NCI-H1694 treated with DMSO at 0.1 percent for 48 hours (cell line): Measurements from ENCODE around the gene TBX5.

Source experiments
- DNase-seq: peaks from one replicate; lab custom pipeline; 2025; lab: John Stamatoyannopoulos, UW

The TBX5 gene

DNA sequence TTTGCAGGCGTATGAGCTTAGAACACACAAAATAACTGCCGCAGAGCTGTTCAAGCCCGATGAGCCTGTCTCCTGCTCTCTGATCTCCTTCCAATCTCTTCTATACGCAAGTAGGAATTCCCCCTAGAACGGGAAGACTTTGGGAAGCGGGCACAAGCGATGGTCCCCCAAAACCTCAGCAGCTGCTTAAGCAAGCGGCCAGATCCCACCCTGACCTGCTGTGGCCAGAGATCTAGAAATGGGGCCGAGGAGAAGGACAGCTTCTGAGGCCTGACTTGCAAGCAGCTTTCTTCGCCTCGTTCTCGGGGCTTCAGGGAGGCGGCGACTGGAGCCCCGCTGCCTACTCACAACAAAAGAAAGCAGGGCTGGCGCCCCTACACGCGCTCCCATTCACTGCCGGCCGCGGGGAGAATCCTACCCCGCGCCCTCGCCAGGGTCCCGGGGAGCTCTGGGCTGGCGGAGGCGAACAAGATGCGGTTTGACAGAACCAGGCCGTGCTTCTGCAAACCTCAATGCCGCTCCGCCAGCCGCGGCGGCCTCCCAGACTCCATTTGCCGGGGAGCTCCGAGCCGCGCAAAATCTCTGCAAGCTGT is 922 bp downstream of the TBX5 start:
- DNase-seq = no peak

DNA sequence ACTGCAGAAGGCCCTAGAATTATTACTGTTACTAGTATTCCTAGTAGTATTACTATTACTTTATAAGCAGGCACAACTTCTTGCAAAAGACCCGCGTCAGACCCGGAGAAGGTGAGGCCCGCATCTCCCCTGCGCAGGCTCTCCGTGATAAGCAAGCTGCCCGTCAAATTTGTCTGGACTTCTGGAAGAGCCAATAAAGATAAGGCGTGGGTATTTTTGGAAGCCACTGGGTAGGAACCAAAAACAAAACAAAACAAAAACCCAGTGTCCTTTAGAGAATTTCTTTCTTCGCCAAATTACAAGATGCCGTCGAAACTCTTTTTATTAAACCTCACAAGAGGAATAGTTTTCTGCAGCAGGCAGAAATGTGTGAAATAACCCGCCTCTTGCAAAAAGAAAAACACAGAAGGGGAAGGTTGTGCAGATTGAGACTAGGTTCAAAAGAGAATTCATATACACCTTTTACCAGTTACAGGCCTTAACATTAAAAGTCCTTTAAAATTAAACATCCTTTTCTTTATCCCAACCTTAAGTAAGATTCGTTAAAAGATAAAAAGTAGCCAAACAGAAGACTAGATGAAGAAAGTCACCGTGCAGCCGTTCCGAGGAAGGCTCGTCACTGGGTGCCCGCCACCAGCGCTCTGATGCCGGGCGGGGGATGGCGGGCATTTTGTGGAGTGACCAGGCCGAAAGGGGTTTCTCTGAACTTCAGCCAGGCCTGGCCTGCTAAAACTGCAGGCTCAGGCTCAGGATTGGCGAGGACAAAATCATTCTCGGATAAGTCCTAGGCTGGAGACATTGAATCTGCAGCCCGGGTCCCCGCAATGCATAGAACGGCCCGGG is 1.6 kb downstream of the TBX5 start:
- no peak for DNase-seq

DNA sequence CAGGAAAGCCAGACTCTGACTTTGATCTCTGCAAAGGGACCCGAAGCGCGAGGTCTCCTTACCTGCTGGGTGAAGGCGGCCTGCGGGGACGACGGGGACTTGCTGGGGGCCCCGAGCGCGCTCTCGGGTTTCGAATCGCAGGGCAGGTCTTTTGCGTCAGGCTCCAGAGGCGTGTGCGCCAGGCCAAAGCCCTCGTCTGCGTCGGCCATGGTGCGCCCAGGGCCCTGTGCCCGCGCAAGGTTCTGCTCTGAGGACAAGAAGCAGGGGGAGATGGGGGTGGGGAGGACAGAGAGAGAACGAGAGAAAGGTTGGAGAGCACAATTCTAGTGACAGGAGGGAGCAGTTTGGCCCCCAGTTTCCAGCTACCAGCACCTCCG is 2.3 kb downstream of the TBX5 start:
- DNase-seq = no peak

DNA sequence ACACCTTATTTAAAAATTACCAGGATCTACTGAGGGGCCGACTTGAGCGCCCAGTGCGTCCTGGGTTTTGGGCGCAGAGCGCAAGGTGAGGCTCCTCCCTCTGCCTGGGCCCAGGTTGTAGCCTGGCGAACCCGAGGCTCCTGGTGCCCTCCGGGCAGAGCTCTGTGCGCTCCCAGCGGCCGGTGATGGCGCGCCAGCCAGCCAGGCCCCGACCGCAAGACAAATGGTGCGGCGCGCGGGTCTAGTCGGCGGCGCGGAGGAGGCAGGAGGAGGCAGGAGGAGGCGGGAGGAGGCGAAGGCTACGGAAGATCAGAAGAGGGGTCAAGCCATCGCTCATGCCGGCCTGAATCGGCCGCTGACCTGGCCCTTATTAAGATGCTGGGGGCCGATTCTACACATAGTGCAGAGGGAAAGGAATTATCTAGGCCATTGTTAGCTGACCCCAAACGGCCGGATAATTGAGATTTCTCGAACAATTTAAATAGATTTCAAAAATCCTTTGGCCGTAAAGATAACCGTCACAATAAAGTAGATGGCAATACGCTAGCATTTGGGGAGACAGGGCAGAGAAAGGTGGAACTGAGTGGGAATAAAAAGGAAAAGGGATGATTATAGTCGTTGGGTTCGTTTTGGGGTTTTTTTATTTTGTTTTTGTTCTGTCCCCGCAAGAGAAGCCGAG is 2.8 kb downstream of the TBX5 start:
- no peak for DNase-seq

DNA sequence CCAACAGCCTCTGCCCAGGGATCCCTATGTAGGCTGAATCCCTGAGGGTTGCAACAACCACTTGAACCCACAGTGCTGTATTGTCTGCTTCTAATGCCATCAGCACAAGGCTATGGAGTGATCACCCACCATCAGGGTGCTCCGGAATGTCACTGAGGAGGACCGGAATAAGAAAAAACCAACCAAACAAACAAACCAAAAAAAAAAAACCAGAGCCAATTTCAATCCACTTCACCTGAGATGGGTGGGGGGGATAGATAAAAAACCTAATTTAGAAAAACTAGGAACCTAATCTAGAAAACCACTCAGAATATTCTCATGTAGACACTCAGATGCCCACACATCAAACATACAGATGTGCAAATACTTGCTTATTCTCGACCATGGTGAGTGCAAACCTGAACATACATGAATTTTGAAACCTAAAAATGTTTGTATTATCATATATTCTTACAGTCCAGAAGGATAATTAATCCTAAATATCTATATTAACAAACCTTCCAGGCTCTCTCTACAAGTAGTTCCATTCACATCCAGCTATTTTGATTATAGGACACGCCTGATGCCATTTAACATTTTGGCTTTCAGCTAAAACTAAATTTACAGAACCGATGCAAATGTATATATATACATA is 3.7 kb downstream of the TBX5 start:
- no peak for DNase-seq

DNA sequence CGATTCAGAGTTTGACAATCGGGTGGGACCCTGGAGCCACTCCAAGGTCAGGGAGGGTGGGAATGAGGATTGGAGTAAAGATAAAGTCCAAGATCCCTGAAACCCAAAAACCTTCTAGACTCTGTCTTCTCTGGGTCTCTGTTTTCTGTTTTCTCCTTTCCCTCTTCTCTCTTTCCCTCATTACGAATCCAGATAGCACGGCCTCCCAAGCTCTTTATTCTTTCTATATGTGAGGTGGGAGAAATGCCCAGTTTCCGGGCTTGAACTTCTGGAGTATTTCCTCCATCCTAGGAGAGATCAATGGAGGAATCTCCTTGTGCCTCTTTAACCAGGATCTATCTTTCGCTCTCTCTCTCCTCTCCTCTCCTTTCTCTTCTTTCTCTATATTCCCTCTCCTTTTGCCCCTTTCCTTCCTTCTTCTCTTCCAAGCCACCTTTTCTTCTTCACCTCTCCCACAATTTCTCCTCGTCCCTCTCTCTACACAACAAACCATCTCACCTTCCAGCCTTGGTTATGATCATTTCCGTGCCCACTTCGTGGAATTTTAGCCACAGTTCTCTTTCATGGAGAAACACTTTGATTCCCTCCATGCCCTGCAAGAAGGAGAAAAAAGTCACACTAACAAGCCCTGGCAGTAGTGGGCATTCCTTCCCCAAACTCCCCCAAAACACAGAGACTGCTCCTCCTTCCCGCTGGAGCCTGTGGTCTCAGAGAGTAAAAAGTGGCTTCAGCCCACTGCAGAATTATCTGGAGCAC is 4.4 kb downstream of the TBX5 start:
- DNase-seq = no peak

DNA sequence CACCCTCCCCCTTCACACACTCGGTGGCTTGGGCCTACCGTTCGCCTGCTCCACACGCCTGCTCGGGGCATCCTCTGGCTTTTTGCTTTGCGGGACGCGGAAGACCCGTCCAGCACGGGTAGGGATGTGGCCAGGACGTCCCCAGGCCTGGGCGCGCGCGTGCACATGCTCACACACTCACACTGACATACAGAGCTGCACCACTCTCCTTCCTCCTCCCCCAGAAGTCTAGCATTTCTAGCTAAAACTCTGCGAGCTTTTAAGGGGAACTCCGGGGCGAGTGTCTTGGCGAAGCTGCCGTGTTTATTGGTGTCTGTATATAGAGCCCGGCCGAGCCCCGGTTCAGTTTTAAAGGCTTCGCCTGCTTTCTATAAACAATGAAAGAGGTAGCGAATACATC is 5.0 kb downstream of the TBX5 start:
- DNase-seq = no peak

DNA sequence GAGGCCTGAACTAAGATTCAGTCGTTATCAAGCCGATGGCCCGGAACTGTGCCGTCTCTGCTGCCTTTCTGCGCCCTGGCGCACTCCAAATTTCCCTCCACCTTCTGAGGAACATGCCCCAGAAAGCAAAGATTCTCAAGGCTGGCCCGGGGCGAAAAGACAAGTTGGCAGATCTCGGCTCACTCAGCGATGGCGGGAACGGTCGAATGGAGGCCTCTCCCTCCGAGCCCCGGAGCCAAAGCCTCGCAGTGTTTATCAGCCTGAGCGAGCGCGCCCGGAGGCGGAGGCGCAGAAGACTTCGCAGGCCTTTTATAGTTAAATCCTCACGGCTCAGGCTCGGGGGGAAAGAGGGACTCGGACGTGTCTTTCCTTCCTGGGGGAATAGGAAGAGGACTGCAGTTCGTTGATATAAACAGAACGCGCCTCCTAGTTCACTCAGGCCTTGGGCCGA is 5.6 kb downstream of the TBX5 start:
- DNase-seq = no peak

DNA sequence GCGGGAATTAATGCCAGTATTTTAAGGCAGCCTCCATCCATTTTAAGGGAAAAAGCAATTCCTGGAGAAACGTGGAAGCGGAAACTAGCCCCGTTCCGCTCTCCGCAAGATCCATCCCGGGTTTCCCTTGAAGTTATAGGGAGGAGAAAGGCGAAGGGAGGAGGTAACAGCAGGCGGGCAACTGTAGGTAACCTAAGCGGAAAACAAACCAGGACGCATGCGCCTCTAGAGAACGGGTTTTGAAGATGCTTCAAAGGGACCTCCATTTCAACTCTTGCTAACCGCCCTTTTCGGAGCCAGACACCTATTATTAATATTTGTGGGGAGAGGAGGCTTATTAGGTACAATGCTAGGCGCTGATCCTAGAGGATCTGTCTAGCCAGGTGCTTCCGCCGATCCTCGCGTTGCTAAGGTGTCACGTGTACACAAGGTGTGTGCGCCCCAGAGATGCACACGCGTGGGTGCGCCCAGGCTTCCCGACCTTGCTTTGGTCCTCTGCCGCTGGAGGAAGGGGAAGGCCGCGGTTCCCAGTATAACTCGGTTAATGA is 6.2 kb downstream of the TBX5 start:
- no peak for DNase-seq

DNA sequence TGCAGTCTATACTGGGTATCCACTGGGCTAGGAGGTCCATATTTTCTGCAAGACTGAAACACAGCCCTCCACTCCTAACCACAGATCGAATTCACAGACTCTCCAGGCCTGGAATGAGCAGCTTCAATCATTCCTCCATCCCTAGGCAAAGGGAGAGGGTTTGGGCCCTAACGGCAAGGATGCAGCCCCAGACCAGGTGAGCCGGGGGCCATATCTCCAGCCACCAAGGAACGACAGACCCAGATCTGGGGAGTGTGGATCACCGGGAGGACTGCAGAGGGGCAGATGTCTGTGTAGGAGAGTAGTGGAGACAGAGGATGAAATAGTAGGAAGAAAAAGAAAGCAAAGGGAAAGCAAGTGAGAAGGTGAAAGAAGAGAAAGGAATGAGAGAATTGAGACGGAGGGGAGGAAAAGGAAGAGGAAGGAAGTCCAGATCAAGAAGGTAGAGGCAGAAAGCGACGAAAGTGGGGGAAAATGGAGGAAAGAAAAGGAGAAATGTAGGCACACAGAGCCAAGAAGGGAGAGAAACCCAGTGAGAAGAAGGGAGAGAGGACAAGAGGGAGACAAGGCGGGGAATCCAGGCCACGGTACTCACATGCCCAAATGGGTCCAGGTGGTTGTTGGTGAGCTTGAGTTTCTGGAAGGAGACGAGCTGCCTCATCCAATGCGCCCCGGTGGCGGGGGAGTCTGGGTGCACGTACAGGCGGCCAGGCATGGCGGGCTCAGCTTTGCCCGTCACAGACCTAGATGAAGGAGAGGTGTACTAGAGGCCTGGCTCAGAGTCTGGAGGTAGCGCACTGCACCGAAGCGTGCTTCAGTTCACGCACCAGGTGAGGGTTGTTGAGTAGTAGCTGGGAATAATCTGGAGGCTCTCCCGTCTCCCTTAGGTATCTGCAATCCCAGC is 7.7 kb downstream of the TBX5 start:
- DNase-seq = no peak

DNA sequence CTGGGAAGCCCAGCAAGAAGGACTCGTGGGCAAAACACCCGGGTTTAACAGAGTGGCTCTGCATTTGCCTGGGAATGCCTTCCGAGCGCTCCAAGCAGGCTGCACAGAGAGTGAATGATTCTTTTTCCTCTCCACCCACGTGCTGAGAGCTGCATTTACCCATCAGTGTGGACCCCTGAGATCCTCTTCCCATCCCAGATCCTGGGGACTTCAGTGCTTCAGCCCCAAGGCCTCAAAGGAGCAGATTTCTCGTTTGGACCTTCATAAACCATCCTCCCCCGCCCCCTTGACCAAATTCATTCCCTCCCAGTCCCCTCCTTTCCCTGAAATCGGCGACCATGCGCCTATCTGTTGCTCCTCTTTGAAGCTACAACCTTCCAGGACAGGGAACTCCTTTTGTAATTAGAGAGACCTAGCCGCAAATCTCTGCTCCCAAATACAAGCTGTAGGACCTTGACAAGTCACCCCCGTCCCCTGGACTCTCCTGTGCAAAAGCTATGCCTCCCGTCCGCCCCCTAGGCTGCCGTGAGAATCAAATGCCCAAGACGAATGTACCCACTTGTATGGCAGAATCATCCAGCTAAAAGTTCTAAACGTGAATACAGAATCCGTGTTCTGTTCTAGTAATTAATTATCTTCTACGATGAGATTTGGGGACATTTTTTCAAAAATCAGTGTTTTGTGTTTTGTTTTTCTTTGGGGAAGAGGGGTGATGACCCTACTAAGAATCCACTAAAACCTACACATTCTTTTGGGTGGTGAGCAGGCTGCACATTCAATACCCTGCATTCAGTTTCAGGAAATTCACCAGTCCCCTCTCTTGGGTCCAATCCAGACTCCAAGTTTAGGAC is 8.8 kb downstream of the TBX5 start:
- no peak for DNase-seq

DNA sequence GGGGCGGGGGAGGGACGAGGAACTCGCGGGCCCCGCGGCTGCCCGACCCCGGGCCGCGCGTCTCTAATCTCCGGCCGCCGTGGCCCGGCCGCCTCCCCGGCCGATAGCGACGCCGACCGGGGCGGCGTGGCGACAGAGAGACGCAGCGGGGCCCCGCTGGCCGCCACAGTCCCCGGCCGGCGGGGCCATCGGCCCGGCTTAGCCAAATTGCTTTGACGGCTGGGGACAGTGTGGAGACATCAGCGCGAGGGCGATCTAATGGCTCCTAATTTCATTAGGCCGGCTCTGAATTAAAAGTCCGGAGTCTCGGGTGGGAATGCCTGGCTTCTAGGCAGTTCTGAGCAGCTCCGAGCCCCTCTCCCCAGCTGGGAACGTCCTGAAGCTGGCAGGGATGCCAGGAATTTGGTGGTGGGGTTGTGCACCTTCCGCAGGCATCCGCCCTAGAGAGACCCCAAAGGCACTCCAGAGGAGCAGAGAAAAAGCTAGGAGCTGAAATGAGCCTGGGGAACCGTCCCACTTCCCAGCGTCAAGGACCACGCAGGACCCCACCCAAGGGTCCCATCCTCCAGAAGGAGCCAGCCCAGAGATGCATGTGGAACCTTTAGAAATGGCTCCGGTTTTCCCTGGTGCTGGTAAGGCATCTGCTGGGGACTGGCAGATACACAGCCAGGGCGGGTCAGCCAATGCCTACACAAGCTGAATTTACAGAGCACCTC is 9.6 kb downstream of the TBX5 start:
- no peak for DNase-seq

DNA sequence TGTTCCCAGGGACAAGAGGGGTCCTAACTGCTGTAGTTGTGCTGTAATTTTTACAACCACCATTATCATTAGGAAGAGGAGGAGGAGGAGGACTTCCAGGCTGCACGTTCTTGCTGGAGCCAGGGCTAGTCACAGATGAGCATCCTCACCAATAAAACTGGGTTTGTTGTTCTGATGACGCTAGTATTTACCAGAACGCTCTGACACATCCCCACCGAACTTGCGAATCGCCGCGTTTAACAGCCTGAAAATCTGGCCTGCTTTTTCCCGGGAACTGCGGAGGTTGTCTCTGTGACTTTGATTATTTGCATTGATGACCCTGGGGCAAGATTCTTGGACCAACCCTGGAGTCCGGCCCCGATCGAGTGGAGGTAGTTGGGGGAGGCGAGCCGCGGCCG is 10.2 kb downstream of the TBX5 start:
- no peak for DNase-seq

DNA sequence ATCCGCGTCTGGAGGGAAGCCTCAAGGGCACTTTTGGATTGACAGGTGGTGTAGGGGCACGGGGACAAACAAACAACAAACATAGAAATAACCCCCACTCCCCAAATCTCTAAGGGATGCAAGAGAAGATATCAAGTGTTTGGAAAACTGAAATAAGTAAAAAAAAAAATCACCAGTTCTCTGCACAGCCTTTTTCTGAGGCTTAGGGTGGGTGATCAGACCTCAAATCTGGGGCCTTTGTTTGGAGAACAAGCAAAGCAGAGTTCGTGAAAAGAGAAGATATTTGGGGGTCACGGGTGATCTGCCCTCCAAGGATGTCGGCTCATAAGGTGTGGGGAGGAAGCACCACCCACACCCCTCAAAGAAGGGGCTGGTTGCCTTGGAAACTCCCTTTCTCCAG is 10.7 kb downstream of the TBX5 start:
- no peak for DNase-seq

DNA sequence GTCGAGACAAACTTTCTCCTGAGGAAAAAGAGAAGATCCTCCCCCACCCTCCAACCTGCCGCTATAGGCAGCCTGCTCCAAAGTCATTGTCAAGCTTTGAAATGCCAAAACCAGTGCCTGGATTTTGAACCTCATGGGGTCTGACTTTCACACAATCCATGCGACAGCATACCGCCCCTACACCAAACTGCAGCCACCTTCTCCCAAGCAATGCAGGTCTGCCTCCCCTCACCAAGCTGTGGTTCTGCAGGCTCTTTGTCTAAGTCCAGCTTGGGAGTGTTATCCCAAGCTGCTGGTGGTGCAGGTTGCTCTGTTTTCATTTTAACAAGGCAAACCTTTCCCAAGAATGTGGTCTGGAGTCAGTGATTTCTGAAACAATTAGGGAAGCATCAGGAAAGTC is 12.4 kb downstream of the TBX5 start:
- no peak for DNase-seq

DNA sequence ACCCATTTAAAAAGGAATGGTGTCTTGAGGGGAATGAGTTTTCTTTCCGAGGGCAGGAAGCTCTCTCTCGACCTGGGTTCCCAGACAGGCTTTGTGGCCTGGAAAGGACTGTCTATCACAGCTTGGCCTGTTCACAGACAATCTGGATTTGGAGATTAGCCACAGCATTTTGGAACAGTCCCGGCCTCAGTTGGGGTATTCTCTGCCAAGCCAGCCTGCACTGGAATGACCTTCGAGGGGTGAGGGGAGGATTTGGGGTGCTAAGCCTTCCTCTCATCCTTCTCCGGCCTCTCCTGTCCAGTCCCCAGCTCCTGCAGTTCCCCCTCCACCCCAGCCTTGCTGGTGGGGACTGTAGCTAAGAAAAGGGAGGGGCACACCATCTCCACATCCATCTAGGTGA is 13.0 kb downstream of the TBX5 start:
- no peak for DNase-seq

DNA sequence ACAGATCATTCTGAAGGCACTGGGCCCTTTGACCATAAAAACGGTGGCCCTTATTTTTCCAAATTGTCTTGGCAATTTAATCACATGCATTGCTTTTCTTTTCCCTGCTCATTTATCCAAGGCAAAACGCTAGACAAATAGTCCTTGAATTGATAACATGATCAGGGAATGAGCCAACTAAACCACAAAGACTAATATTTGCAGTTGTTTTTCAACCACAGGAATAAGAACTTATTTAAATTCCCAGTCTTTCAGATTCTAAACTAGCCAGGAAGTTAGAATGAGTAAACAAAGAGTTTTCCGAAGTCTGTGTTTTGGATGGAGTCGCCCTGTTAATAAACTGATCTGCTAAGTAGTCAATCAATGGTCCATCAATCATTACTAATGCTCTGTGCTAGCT is 14.9 kb downstream of the TBX5 start:
- DNase-seq = no peak

DNA sequence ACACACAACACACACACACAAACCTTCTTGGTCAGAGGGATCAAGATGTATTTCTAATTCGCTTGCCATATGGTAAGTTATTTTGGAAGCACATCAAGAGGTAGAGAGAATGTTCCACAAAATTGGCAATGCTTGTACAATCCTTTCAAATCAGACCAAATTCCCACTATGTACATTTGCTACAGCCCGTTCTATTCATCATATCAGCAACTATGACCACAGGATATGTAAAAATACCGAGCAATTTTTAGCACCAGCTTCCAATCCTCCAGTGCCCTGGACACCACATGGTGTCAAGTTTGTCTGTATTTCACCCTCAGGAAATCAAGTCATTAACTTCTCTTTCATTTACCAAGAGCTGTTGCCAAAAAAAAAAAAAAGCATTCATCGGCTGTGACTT is 21.2 kb downstream of the TBX5 start:
- DNase-seq = no peak

DNA sequence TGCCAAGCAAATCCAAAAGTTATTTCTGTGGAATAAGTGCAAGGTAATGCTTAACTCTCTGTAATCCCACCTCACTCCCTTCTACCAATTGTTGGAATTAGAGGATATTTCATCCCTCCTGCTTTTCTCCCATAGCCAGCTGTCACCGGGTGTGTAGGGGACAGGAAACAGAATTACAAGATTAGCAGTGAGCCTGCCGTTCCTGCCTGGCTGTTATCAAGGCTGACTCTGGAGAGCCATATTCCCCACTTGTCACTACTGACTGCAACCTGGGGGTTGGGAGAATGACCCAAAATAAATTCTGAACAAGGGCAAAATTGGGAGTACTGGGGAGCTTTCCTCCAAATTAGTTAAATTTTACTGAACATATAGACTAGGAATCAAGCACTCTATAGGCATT is 24.8 kb downstream of the TBX5 start:
- no peak for DNase-seq
